ENCODE data around the gene PCNX1. TPM values are rescaled to one million over a fixed set of nuclear protein-coding genes. Genes with fewer than 3 reads are reported as not detected.
"Not testable (repeated sequence)": the region's sequence is repeated elsewhere in the genome, so short reads cannot be mapped to it uniquely, and the experiment has no call there.

The PCNX1 gene
- polyA plus RNA-seq, 3 donors, result 7.3 to 26.7 (median 8.1) TPM

DNA sequence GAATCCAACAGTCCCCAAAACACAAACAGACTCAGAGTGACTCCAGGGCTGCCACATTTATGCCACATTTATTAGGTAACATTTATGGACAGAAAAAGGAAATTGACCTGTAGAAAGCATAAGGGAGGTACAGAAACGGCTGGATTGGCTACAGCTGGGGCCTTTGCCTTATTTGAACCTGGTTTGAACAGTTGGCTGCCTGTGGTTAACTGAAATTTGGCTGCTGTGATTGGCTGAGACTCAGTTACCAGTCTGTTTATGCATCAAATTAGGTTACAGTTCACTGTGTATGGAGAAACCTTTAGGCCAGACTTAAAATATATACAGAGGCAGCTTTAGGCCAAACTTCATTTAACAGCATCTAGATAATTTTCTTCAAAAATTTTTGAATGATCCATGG is 27.8 kb upstream of the PCNX1 start:
- H3K4me1 Mint-ChIP-seq, result peaks cover 55% of the 10 kb centered on the region
- Histone ChIP-seq H3K79me2 (ENCODE audit: insufficient read depth, low read length) (no peaks in the 10 kb centered on the region), H3K9ac (ENCODE audit: insufficient read depth, low read length, poor library complexity, severe bottlenecking) (no peak overlapping the region), H3K4me3 (replicated peaks in 1 of 3; ENCODE audit: low read depth in 2 of 3, low read length in 3 of 3) (no peak overlapping the region), H4K20me1 (ENCODE audit: insufficient read depth, low read length) (no peaks in the 10 kb centered on the region), H3K36me3 (replicated peaks in 1 of 2; ENCODE audit: control insufficient read depth in 1 of 2, insufficient read depth in 2 of 2, low read length in 2 of 2) (no peaks in the 10 kb centered on the region), H3K4me1 (ENCODE audit: control insufficient read depth in 1 of 2, insufficient read depth in 2 of 2, low read length in 2 of 2) (peaks cover 51 to 55% of the 10 kb centered on the region in 2 donors), H3K4me2 (replicated peaks; ENCODE audit: extremely low read depth, low read length, poor library complexity, severe bottlenecking) (no peak overlapping the region), H3K9me3 (replicated peaks in 1 of 2; ENCODE audit: control insufficient read depth in 1 of 2, insufficient read depth in 1 of 2, low read length in 2 of 2) (no peaks in the 10 kb centered on the region), H3K27me3 (ENCODE audit: control insufficient read depth in 2 of 2, insufficient read depth in 2 of 2, low read length in 2 of 2) (no peaks in the 10 kb centered on the region), H2AFZ (ENCODE audit: insufficient read depth, low read depth, low read length, poor library complexity, severe bottlenecking) (no peak overlapping the region), H3K27ac (ENCODE audit: low read depth in 1 of 2, low read length in 2 of 2) (no peak overlapping the region)
- no peak for DNase-seq
- TF ChIP-seq, protein P1, sequence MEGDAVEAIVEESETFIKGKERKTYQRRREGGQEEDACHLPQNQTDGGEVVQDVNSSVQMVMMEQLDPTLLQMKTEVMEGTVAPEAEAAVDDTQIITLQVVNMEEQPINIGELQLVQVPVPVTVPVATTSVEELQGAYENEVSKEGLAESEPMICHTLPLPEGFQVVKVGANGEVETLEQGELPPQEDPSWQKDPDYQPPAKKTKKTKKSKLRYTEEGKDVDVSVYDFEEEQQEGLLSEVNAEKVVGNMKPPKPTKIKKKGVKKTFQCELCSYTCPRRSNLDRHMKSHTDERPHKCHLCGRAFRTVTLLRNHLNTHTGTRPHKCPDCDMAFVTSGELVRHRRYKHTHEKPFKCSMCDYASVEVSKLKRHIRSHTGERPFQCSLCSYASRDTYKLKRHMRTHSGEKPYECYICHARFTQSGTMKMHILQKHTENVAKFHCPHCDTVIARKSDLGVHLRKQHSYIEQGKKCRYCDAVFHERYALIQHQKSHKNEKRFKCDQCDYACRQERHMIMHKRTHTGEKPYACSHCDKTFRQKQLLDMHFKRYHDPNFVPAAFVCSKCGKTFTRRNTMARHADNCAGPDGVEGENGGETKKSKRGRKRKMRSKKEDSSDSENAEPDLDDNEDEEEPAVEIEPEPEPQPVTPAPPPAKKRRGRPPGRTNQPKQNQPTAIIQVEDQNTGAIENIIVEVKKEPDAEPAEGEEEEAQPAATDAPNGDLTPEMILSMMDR (IDR thresholded peaks at IDR 0.05), result no peak
- H3K27me3 Mint-ChIP-seq (ENCODE audit: low read depth in 3 of 3), result peaks cover 0 to 2% (median 0%) of the 10 kb centered on the region in 3 donors
- H3K4me3 Mint-ChIP-seq, result no peak overlapping the region
- WGBS (ENCODE audit: insufficient coverage), result no CpG with 5 or more reads among the region's 1 CpG
- no peaks in the 10 kb centered on the region for H3K36me3 Mint-ChIP-seq
- intact Hi-C loops (cut with micrococcal nuclease), result loop anchor here in 1 of 2 donors (10.0 kb wide), 2 partner anchors 45 to 95 kb away; no protein-coding TSS in a partner anchor
- peak overlapping the region in 1 of 7 donors; percentile 54 for H3K27ac Mint-ChIP-seq
- peaks cover 0 to 3% (median 0%) of the 10 kb centered on the region in 7 donors for H3K9me3 Mint-ChIP-seq

DNA sequence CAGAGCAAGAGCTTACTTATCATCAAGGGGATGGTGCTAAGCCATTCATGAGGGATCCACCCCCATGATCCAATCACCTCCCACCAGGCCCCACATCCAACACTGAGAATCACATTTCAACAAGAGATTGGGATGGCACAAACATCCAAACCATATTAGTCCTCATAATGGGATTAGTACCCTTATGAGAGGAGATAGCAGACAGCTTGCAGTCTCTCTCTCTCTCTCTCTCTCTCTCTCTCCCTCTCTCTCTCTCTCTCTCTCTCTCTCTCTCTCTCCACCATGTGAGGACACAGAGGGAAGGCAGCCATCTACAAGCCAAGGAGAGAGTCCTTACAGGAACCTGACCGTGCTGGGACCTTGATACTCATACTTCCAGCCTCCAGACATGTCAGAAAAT is 26.4 kb upstream of the PCNX1 start:
- intact Hi-C loops (cut with micrococcal nuclease); H3K9me3 Mint-ChIP-seq: not testable (repeated sequence)
- H3K27ac ChIP-seq (ENCODE audit: low read depth in 1 of 2, low read length in 2 of 2), result peak overlapping the region; percentile 39 to 99

More for the DNA sequence above, 26.4 kb upstream of the PCNX1 start:
- H3K27me3 Mint-ChIP-seq (ENCODE audit: low read depth in 3 of 3); H3K27me3 ChIP-seq (ENCODE audit: control insufficient read depth in 2 of 2, insufficient read depth in 2 of 2, low read length in 2 of 2); H3K4me3 Mint-ChIP-seq; H3K79me2 ChIP-seq (ENCODE audit: insufficient read depth, low read length); H3K9ac ChIP-seq (ENCODE audit: insufficient read depth, low read length, poor library complexity, severe bottlenecking); H4K20me1 ChIP-seq (ENCODE audit: insufficient read depth, low read length); H3K36me3 Mint-ChIP-seq; H3K9me3 ChIP-seq (replicated peaks in 1 of 2; ENCODE audit: control insufficient read depth in 1 of 2, insufficient read depth in 1 of 2, low read length in 2 of 2); DNase-seq; H3K4me2 ChIP-seq (replicated peaks; ENCODE audit: extremely low read depth, low read length, poor library complexity, severe bottlenecking); H2AFZ ChIP-seq (ENCODE audit: insufficient read depth, low read depth, low read length, poor library complexity, severe bottlenecking); H3K36me3 ChIP-seq (replicated peaks in 1 of 2; ENCODE audit: control insufficient read depth in 1 of 2, insufficient read depth in 2 of 2, low read length in 2 of 2): not testable (repeated sequence)
- Mint-ChIP-seq H3K4me1 (peaks cover 70% of the 10 kb centered on the region), H3K27ac (peak overlapping the region; percentile 89 to 100 (median 99))
- no CpG with 5 or more reads among the region's 1 CpG for WGBS (ENCODE audit: insufficient coverage)
- H3K4me3 ChIP-seq (replicated peaks in 1 of 3; ENCODE audit: low read depth in 2 of 3, low read length in 3 of 3), result peak overlapping the region in 1 of 3 experiments; percentile 58
- H3K4me1 ChIP-seq (ENCODE audit: control insufficient read depth in 1 of 2, insufficient read depth in 2 of 2, low read length in 2 of 2), result peaks cover 65 to 70% of the 10 kb centered on the region in 2 donors

Measured in CD14-positive monocyte (primary cell).